ENCODE measurements around the gene PTTG1IP. TPM values are rescaled to one million over a fixed set of nuclear protein-coding genes. Genes with fewer than 3 reads are reported as not detected.

PTTG1IP gene
- total and polyA plus RNA-seq, 2 of the 4 experiments (the other 2 are of a cell fraction) = 167 to 194 TPM

DNA sequence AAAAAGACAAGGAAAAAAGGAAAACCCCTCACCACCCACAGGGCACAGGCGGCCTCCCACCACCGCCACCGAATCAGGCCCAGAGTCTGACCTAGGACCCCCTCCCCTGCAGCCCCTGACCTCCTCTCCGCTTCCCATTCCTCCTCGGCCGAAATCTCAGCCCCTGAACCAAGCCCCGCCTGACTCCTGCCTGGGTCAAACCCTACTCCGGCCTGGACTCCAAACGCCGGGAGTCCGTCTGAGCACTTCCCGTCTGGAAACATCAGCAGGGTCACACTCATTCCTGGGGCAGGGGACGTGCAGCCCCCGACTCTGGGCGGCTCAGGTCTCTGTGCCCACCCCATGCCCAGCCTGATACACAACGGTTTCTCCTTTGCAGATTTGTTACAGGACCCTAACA lies 29.2 kb downstream of the PTTG1IP start:
- Histone ChIP-seq H4K5ac (ENCODE audit: low read depth, low read length) (no peak overlapping the region), H3K9ac (ENCODE audit: low read depth, low read length) (no peak overlapping the region), H3K4me3 (ENCODE audit: insufficient read depth, low read depth, low read length) (no peak overlapping the region), H2BK15ac (ENCODE audit: low read depth, low read length) (no peak overlapping the region), H3K4ac (ENCODE audit: low read depth, low read length) (no peak overlapping the region), H3K56ac (ENCODE audit: extremely low read depth, insufficient read depth, low read length) (no peak overlapping the region), H3K4me2 (ENCODE audit: low read depth, low read length) (no peak overlapping the region), H2BK5ac (ENCODE audit: low read depth, low read length, poor library complexity, severe bottlenecking) (no peak overlapping the region), H4K20me1 (ENCODE audit: insufficient read depth, low read length) (no peaks in the 10 kb centered on the region; the same call in 1 of the 2 replicates), H3K4me1 (ENCODE audit: control insufficient read depth, insufficient read depth, low read length) (peaks cover 2% of the 10 kb centered on the region; the same call in 1 of the 2 replicates), H3K14ac (replicated peaks; ENCODE audit: low read depth, low read length) (no peak overlapping the region), H2AK5ac (ENCODE audit: low read depth, low read length) (no peak overlapping the region), H3K23ac (ENCODE audit: low read depth, low read length) (no peak overlapping the region), H2BK120ac (ENCODE audit: low read depth, low read length) (no peak overlapping the region), H3K36me3 (ENCODE audit: control insufficient read depth, insufficient read depth, low read length) (peaks cover 6% of the 10 kb centered on the region), H2BK20ac (ENCODE audit: low read depth, low read length) (no peak overlapping the region), H2AFZ (replicated peaks; ENCODE audit: low read length, poor library complexity) (no peak overlapping the region), H2AK9ac (replicated peaks; ENCODE audit: low read depth, low read length, poor library complexity) (peak overlapping the region; percentile 42), H3K18ac (ENCODE audit: low read depth, low read length) (no peak overlapping the region), H3K27me3 (ENCODE audit: control insufficient read depth, insufficient read depth, low read length) (peaks cover 23% of the 10 kb centered on the region), H3K79me1 (ENCODE audit: low read depth in 1 of 2, low read length in 2 of 2) (0 out of 4 replicates have a peak, but pooled peaks cover 0 to under 1% of the 10 kb centered on the region in 2 experiments), H4K8ac (ENCODE audit: low read depth in 2 of 2, low read length in 2 of 2) (no peak overlapping the region), H3K9me3 (ENCODE audit: control insufficient read depth, insufficient read depth, low read length) (no peaks in the 10 kb centered on the region), H3K9me1 (ENCODE audit: insufficient read depth, low read length) (peaks cover 13% of the 10 kb centered on the region; the same call in 1 of the 2 replicates), H3K27ac (ENCODE audit: insufficient read depth, low read length) (no peak overlapping the region), H4K91ac (ENCODE audit: insufficient read depth, low read depth, low read length) (no peak overlapping the region)
- in situ Hi-C loops (cut with MboI; ENCODE audit: low sequenced_read_pairs) (no loop called here), dilution Hi-C loops (cut with HindIII; ENCODE audit: low sequenced_read_pairs, unreplicated experiment) (no loop called here), intact Hi-C loops (cut with micrococcal nuclease) (no loop called here)
- DNase-seq = no peak
- WGBS, 2 experiments (ENCODE audit: extremely low coverage in 2 of 2, insufficient read length in 1 of 2) = 63% methylated on average over 8 of the region's 16 CpGs; no CpG with 5 or more reads in 1 of the 2 experiments
- no peak for ATAC-seq (ENCODE audit: low read depth)
- POLR2A ChIA-PET (ENCODE audit: unreplicated experiment) = no interaction called here
- no peak for TF ChIP-seq MAFK (IDR thresholded peaks at IDR 0.05; ENCODE audit: low read depth, low read length)
- TF ChIP-seq, protein P1, sequence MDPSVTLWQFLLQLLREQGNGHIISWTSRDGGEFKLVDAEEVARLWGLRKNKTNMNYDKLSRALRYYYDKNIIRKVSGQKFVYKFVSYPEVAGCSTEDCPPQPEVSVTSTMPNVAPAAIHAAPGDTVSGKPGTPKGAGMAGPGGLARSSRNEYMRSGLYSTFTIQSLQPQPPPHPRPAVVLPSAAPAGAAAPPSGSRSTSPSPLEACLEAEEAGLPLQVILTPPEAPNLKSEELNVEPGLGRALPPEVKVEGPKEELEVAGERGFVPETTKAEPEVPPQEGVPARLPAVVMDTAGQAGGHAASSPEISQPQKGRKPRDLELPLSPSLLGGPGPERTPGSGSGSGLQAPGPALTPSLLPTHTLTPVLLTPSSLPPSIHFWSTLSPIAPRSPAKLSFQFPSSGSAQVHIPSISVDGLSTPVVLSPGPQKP (IDR thresholded peaks at IDR 0.05; ENCODE audit: borderline replicate concordance, low read depth, low read length) = no peak
- CTCF ChIA-PET = no interaction called here
- BruUV-seq (replicated peaks) = no TSS peak

Data from IMR-90 (cell line).